HG02870 (cell line): Measurements from ENCODE around the gene WDR45.
A peak's percentile ranks its signal among the peaks of the same experiment; 100 is the strongest.

ENCODE experiments used
- ATAC-seq: cut with Tn5 transposase; IDR thresholded peaks from one replicate; pipeline ENCODE4 v1.9.1; 2021; ENCODE audit warnings: mild to moderate bottlenecking, moderate library complexity; ENCODE audit not compliant: unreplicated experiment

Gene WDR45

GRCh38 chrX:49053223-49054072 is 26.2 kb downstream of the WDR45 start:
- no peak for ATAC-seq

DNA sequence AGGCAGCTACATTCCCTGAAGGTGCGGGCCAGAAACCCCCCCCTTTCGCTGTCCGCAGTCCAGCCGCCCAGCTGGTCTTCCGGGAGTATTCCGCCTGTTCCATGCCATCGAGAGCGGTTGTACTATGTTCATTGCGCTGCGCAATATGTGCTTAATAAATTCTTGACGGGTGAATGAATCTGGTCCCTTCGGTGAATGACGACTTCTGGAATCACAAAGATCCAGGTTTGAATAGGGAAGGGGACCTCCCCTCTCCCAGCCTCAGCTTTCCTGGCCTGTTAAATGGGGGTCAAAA is 35.8 kb downstream of the WDR45 start:
- no peak for ATAC-seq

GRCh38 chrX:49043220-49043986 is 36.3 kb downstream of the WDR45 start, which contains the start of gene TFE3:
Gene TFE3, minus strand, starts transcription at chrX:49043357. Its CDS starts 131 bp downstream, at chrX:49043226.
- peak; percentile 82 for ATAC-seq

- ATAC-seq, result no peak
Observed at GRCh38 chrX:49042581-49043219, 37.0 kb downstream of the WDR45 start.

GRCh38 chrX:49041744-49042580 is 37.7 kb downstream of the WDR45 start:
- ATAC-seq, result no peak

DNA sequence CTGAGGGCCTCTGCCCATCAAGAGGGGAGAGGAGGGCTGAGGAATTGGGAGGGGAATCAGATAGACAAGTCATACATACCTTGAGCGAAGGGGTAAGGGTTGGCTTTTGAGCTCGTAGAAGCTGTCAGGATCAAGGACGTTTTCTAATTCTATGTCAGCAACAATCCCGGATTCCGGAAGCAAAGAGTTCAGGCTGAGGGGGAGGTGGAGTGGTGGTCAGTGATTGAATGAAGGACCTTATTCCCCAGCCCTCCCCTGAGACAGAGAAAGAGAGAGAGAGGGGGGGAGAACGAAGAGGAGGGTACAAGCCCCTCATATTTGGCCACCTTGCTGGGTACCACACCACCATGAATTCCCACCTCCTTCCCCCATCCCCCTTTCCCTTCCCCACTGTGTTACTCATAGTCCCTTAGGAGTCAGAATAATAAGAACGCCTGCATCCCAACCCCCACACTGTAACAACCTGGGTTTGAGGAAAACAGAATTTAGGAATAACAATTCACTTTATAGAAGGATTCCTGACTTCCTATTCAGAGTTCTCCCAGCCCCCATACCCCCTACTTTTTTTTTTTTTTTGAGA is 39.2 kb downstream of the WDR45 start:
- ATAC-seq, result no peak

- no peak for ATAC-seq
Observed at GRCh38 chrX:49039598-49040375, 39.9 kb downstream of the WDR45 start.

GRCh38 chrX:49037883-49038475 is 41.7 kb downstream of the WDR45 start:
- ATAC-seq, result no peak

DNA sequence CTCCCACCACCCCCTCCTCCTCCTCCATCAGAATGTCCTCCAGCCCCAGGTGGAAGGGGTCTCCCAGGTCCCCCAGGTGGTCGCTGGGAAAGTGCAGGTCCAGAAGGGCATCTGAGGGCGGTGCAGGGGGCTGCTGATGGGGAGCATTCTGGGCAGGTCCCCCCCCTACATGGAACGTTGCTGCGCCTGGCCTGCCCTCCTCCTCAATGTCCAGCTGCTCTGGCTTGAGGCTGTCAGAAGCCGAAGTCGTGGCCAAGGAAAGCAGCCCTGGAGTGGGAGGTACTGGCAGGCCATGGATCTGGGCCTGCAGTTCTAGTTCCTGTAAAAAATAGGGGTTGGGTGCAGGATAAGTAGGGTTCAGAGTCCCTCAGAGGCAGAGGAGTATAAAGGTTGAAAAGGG is 49.4 kb downstream of the WDR45 start:
- ATAC-seq, result no peak

DNA sequence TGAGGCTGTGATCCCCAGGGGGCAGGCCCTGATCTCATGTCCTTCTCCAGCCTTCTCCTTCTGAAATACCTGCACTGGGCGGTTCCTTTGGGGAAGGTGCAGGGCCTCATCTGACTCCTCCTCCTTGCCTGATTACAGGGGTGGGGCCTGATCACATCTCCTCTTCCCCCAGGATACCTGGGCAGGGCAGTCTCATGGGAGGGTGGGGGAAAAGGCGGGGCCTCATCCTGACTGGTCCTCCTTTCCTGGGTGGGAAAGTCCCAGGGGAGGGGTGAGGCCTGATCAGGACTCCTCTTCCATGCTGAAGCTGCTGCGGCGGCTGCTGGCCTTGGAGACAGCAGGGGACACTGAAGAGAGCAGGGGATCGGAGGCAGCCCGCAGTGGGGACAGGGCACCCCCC is 49.8 kb downstream of the WDR45 start:
- ATAC-seq, result no peak
